ENCODE data around the gene FAM180A.

Gene FAM180A

DNA sequence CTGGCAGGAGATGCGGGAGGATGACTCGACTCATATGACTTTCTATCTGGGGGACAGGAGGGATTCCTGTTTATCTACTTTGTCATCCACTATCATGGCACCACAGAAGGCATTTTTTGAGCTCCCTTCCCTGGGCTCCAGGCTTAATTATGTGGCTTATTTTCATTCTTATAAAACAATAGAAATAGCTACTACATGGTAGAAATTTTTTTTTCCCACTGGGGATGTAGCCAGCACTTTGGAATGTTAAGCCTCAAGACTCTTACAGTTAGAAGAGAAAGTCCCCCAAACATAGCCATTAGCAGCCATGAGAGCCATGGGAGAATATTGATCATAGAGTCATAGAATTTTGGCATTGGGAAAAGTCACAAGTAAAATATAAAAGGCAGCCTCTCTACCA is 14.6 kb upstream of the FAM180A start:
- Histone ChIP-seq H3K27ac (ENCODE audit: low read depth, low read length) (no peak overlapping the region), H2BK15ac (replicated peaks; ENCODE audit: low read depth) (no peak overlapping the region), H3K23ac (ENCODE audit: low read length) (no peak overlapping the region), H3K36me3 (ENCODE audit: control insufficient read depth, insufficient read depth, low read length) (no peaks in the 10 kb centered on the region), H3K27me3 (ENCODE audit: insufficient read depth, low read length, poor library complexity) (no peaks in the 10 kb centered on the region), H3K4me3 (ENCODE audit: low read length) (no peak overlapping the region), H3K4me1 (ENCODE audit: control insufficient read depth, low read depth, low read length) (peaks cover 3% of the 10 kb centered on the region), H3K18ac (ENCODE audit: low read length) (no peak overlapping the region), H2AK5ac (ENCODE audit: low read length) (no peak overlapping the region), H3K56ac (ENCODE audit: low read length) (no peak overlapping the region), H4K5ac (ENCODE audit: low read length) (no peak overlapping the region), H3K79me1 (ENCODE audit: low read length) (no peaks in the 10 kb centered on the region), H4K8ac (ENCODE audit: low read depth, low read length) (no peak overlapping the region), H3K4ac (ENCODE audit: low read depth, low read length) (no peak overlapping the region), H2BK120ac (ENCODE audit: low read depth, low read length) (no peak overlapping the region), H2BK5ac (ENCODE audit: low read length) (no peak overlapping the region), H3K4me2 (ENCODE audit: low read length) (no peak overlapping the region), H3K79me2 (ENCODE audit: control insufficient read depth, insufficient read depth, low read length) (no peaks in the 10 kb centered on the region), H3K9ac (ENCODE audit: low read length) (no peak overlapping the region)
- no CpG with 5 or more reads among the region's 2 CpGs for WGBS (ENCODE audit: extremely low coverage, insufficient coverage, low lambda C conversion rate)
- DNase-seq = no peak

DNA sequence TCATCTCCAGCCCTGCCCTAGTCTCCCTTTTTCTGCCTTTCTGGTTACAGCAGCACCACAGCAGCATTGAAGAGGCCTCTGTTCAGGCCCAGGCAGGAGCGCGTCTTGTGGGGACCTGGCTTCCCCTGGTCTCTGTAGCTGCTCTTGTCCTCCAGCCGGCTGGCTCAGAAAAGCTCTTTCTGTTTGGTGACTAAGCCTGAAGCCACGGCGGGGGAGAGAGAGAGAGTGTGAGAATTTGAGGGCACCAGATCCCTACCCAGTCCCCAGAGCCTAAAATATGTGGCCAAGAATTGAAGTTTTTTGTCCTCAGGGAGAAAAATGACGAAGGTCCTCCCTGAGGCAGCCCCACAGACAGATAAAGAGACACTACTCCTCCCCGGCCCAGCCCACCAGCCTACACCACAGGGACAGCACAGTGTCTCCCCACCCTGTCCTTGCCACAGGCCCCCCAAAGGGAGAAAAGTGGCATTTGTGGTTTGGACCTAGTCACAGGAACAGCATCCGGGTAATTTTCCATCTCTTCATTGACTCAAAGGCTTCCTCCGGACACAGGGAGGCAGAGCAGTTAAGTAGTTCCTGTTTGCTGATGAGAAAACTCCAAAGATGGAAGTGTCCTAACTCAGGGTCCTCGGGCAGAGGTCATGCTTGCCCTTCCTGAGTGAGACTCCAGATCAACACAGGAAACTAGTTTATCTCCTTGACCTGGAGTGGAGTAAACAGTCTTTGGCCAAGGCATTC is 13.3 kb upstream of the FAM180A start:
- H4K8ac ChIP-seq (ENCODE audit: low read depth, low read length) = no peak overlapping the region
- H3K23ac ChIP-seq (ENCODE audit: low read length) = no peak overlapping the region
- peak overlapping the region; percentile 40 for H3K56ac ChIP-seq (ENCODE audit: low read length)
- no peak overlapping the region for H4K5ac ChIP-seq (ENCODE audit: low read length)
- no peak overlapping the region for H2BK15ac ChIP-seq (replicated peaks; ENCODE audit: low read depth)
- no peaks in the 10 kb centered on the region for H3K27me3 ChIP-seq (ENCODE audit: insufficient read depth, low read length, poor library complexity)
- H3K4me3 ChIP-seq (ENCODE audit: low read length) = no peak overlapping the region
- no peaks in the 10 kb centered on the region for H3K79me2 ChIP-seq (ENCODE audit: control insufficient read depth, insufficient read depth, low read length)
- no peak overlapping the region for H3K4ac ChIP-seq (ENCODE audit: low read depth, low read length)
- no peak overlapping the region for H3K27ac ChIP-seq (ENCODE audit: low read depth, low read length)
- H2BK120ac ChIP-seq (ENCODE audit: low read depth, low read length) = no peak overlapping the region
- no peak for DNase-seq
- no peak overlapping the region for H2BK5ac ChIP-seq (ENCODE audit: low read length)
- H3K79me1 ChIP-seq (ENCODE audit: low read length) = no peaks in the 10 kb centered on the region
- H3K18ac ChIP-seq (ENCODE audit: low read length) = no peak overlapping the region
- H3K4me1 ChIP-seq (ENCODE audit: control insufficient read depth, low read depth, low read length) = peaks cover 3% of the 10 kb centered on the region
- H3K9ac ChIP-seq (ENCODE audit: low read length) = no peak overlapping the region
- no peaks in the 10 kb centered on the region for H3K36me3 ChIP-seq (ENCODE audit: control insufficient read depth, insufficient read depth, low read length)
- no peak overlapping the region for H3K4me2 ChIP-seq (ENCODE audit: low read length)
- no CpG with 5 or more reads among the region's 10 CpGs for WGBS (ENCODE audit: extremely low coverage, insufficient coverage, low lambda C conversion rate)
- no peak overlapping the region for H2AK5ac ChIP-seq (ENCODE audit: low read length)

DNA sequence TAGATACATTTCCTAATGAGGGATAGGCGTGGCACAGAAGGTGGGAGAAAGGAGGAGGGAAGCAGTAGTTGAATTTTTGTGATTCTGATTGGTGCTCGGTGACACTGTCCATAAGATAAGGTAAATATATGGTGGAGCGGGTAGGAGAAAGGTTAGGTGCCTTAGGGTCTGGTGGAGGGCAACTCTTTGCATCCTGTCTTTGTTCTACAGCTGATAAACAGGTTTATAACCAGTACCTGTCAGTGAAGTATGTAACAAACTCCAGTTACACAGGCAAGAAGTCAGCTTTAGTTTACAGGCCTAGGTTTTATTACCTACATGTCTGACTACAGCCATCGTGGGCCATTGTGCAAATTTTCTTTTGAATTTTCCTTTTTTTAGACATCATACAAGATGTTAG is 10.9 kb upstream of the FAM180A start:
- H2AK5ac ChIP-seq (ENCODE audit: low read length) = no peak overlapping the region
- no peak overlapping the region for H3K56ac ChIP-seq (ENCODE audit: low read length)
- H3K23ac ChIP-seq (ENCODE audit: low read length) = no peak overlapping the region
- H3K27me3 ChIP-seq (ENCODE audit: insufficient read depth, low read length, poor library complexity) = no peaks in the 10 kb centered on the region
- no peaks in the 10 kb centered on the region for H3K79me1 ChIP-seq (ENCODE audit: low read length)
- no peak overlapping the region for H2BK15ac ChIP-seq (replicated peaks; ENCODE audit: low read depth)
- no peak overlapping the region for H3K4me2 ChIP-seq (ENCODE audit: low read length)
- no peak overlapping the region for H3K4ac ChIP-seq (ENCODE audit: low read depth, low read length)
- DNase-seq = no peak
- no peaks in the 10 kb centered on the region for H3K79me2 ChIP-seq (ENCODE audit: control insufficient read depth, insufficient read depth, low read length)
- no peak overlapping the region for H3K18ac ChIP-seq (ENCODE audit: low read length)
- no peak overlapping the region for H4K5ac ChIP-seq (ENCODE audit: low read length)
- H4K8ac ChIP-seq (ENCODE audit: low read depth, low read length) = no peak overlapping the region
- peaks cover 3% of the 10 kb centered on the region for H3K4me1 ChIP-seq (ENCODE audit: control insufficient read depth, low read depth, low read length)
- H3K9ac ChIP-seq (ENCODE audit: low read length) = no peak overlapping the region
- H3K4me3 ChIP-seq (ENCODE audit: low read length) = no peak overlapping the region
- H3K36me3 ChIP-seq (ENCODE audit: control insufficient read depth, insufficient read depth, low read length) = no peaks in the 10 kb centered on the region
- H2BK120ac ChIP-seq (ENCODE audit: low read depth, low read length) = no peak overlapping the region
- no peak overlapping the region for H3K27ac ChIP-seq (ENCODE audit: low read depth, low read length)
- WGBS (ENCODE audit: extremely low coverage, insufficient coverage, low lambda C conversion rate) = no CpG with 5 or more reads among the region's 4 CpGs
- no peak overlapping the region for H2BK5ac ChIP-seq (ENCODE audit: low read length)

DNA sequence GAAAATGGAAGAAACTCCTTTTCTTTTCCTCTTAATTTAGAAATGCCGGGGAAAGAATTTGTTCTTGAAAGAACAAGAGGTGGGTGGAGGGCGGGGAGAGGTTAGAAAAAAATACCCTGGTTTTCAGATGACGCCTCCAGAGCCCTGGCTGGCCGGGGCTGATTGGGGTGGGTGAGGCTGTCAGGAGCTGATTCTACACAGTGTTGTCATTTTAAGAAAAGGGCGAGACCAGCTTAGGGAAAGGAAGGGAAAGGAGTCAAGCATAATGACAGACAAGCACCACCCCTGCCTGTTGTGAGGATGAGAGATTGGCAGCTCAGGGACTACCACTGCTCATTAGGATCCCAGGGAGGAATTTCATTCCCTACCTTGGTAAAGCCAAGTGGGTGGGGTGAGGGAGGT is 9.9 kb upstream of the FAM180A start:
- WGBS (ENCODE audit: extremely low coverage, insufficient coverage, low lambda C conversion rate) = no CpG with 5 or more reads among the region's 5 CpGs
- Histone ChIP-seq H2BK120ac (ENCODE audit: low read depth, low read length) (no peak overlapping the region), H3K9ac (ENCODE audit: low read length) (no peak overlapping the region), H3K56ac (ENCODE audit: low read length) (no peak overlapping the region), H3K36me3 (ENCODE audit: control insufficient read depth, insufficient read depth, low read length) (no peaks in the 10 kb centered on the region), H3K27ac (ENCODE audit: low read depth, low read length) (no peak overlapping the region), H3K79me1 (ENCODE audit: low read length) (no peaks in the 10 kb centered on the region), H2BK5ac (ENCODE audit: low read length) (no peak overlapping the region), H3K4ac (ENCODE audit: low read depth, low read length) (no peak overlapping the region), H2BK15ac (replicated peaks; ENCODE audit: low read depth) (no peak overlapping the region), H3K4me3 (ENCODE audit: low read length) (no peak overlapping the region), H3K4me2 (ENCODE audit: low read length) (no peak overlapping the region), H3K23ac (ENCODE audit: low read length) (no peak overlapping the region), H4K5ac (ENCODE audit: low read length) (no peak overlapping the region), H3K79me2 (ENCODE audit: control insufficient read depth, insufficient read depth, low read length) (no peaks in the 10 kb centered on the region), H4K8ac (ENCODE audit: low read depth, low read length) (no peak overlapping the region), H3K4me1 (ENCODE audit: control insufficient read depth, low read depth, low read length) (peaks cover 3% of the 10 kb centered on the region), H3K18ac (ENCODE audit: low read length) (no peak overlapping the region), H2AK5ac (ENCODE audit: low read length) (no peak overlapping the region), H3K27me3 (ENCODE audit: insufficient read depth, low read length, poor library complexity) (no peaks in the 10 kb centered on the region)
- DNase-seq = peak; percentile 34

DNA sequence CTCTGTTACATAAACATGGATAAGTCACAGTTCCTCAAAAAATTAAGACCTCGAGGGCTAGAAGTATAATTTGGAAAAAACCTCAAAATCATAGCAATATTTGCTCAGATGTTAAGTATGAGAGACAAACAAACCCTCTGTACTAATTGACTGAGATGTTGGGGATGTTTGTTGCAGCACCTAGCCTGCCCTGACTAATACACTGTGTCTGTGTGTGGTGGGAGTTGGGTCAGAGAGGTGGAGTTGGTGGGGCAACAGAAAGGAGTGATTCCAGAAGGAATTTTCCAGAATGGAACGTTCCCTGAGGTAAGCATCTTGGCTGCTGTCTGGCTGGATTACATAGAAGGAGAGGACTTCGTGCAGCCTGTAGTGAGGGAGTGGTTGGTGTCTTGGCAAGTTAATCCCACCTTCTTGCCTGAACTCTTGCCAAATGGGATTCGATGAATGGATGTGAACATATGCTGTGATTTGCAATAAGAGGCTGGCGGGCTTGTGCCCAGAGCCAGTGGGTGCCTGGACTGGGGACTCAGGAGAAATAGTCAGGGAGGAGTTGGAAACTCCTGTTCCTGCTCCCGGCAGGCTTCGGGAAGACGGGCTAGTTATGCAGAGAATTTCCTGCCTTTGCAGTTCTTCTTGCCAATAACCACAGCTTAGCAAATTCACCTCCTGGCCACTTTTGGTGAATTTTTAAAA is 9.3 kb upstream of the FAM180A start:
- Histone ChIP-seq H3K9ac (ENCODE audit: low read length) (no peak overlapping the region), H3K18ac (ENCODE audit: low read length) (no peak overlapping the region), H3K4me2 (ENCODE audit: low read length) (no peak overlapping the region), H3K23ac (ENCODE audit: low read length) (no peak overlapping the region), H2BK120ac (ENCODE audit: low read depth, low read length) (no peak overlapping the region), H3K4ac (ENCODE audit: low read depth, low read length) (no peak overlapping the region), H4K5ac (ENCODE audit: low read length) (no peak overlapping the region), H3K4me1 (ENCODE audit: control insufficient read depth, low read depth, low read length) (peaks cover 3% of the 10 kb centered on the region), H3K27me3 (ENCODE audit: insufficient read depth, low read length, poor library complexity) (no peaks in the 10 kb centered on the region), H3K4me3 (ENCODE audit: low read length) (no peak overlapping the region), H2BK15ac (replicated peaks; ENCODE audit: low read depth) (no peak overlapping the region), H3K27ac (ENCODE audit: low read depth, low read length) (no peak overlapping the region), H2AK5ac (ENCODE audit: low read length) (no peak overlapping the region), H3K36me3 (ENCODE audit: control insufficient read depth, insufficient read depth, low read length) (no peaks in the 10 kb centered on the region), H3K79me1 (ENCODE audit: low read length) (no peaks in the 10 kb centered on the region), H3K56ac (ENCODE audit: low read length) (no peak overlapping the region), H3K79me2 (ENCODE audit: control insufficient read depth, insufficient read depth, low read length) (no peaks in the 10 kb centered on the region), H2BK5ac (ENCODE audit: low read length) (no peak overlapping the region), H4K8ac (ENCODE audit: low read depth, low read length) (no peak overlapping the region)
- no peak for DNase-seq
- no CpG with 5 or more reads among the region's 8 CpGs for WGBS (ENCODE audit: extremely low coverage, insufficient coverage, low lambda C conversion rate)
